Tongue (tissue), 2 donors: ENCODE measurements around the gene TMEM209. TPM values are rescaled to one million over a fixed set of nuclear protein-coding genes. Genes with fewer than 3 reads are reported as not detected.

Experiments used
- DNase-seq: peaks from one replicate; pipeline ENCODE4 v3.0.0-alpha.2; 2015
- total RNA-seq: library from RNA; depleted of rRNA; stranded (reverse); fragments of >200 nt; gene quantifications from one replicate; pipeline ENCODE4 v1.2.3, GENCODE V29; 2014

TMEM209 gene
- total RNA-seq, 1 donor from 2014 or later: 10.3 TPM

- no peak for DNase-seq
Measured at GRCh38 chr7:130124711-130125110, 80.5 kb downstream of the TMEM209 start.

GRCh38 chr7:130123501-130123900 lies 81.7 kb downstream of the TMEM209 start:
- DNase-seq: no peak

- no peak for DNase-seq
Measured at GRCh38 chr7:130118801-130119200, 86.4 kb downstream of the TMEM209 start.

- DNase-seq: no peak
Measured at GRCh38 chr7:130118294-130118693, 86.9 kb downstream of the TMEM209 start.

- no peak for DNase-seq
Measured at GRCh38 chr7:130114776-130115175, 90.4 kb downstream of the TMEM209 start.

Other genes starting within 250 kb of the TMEM209 start
- gene ZC3HC1, start 154.0 kb downstream of the TMEM209 start, total RNA-seq: 21.1 TPM
- 77.9 TPM for gene KLHDC10, start 134.9 kb downstream of the TMEM209 start, total RNA-seq
- gene SSMEM1, start 2.5 kb upstream of the TMEM209 start, total RNA-seq: not detected
- not detected for gene CPA2, start 61.5 kb upstream of the TMEM209 start, total RNA-seq
- gene CPA4, start 87.8 kb upstream of the TMEM209 start, total RNA-seq: 2.4 TPM
- gene CPA5, start 139.4 kb upstream of the TMEM209 start, total RNA-seq: 0.31 TPM
- 2.9 TPM for gene CPA1, start 175.1 kb upstream of the TMEM209 start, total RNA-seq
- 28.3 TPM for gene CEP41, start 235.6 kb upstream of the TMEM209 start, total RNA-seq